ENCODE results near the gene MTHFD1L. TPM values are rescaled to one million over a fixed set of nuclear protein-coding genes. Genes with fewer than 3 reads are reported as not detected.

Gene MTHFD1L
- total RNA-seq, 1 donor from 2014 or later, result 32.5 TPM

DNA sequence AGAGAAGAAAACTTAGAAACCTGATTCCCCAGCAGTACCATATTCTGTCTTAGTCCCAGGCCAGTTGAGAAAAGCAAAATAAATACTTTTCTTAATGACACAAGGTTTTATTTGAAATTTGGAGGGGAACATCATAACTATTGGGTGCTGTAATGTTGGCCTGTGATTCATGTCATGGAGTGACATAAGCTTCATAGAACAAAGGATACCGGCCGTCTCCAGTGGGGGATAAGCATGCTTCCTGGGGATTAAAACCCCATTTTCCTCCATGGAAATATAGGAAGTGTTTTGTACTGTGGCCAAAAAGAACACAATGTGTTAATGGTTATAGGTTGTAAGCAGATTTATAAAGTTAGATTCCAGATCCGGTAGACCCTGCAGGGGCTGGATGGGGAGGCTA is 18.0 kb downstream of the MTHFD1L start:
- H3K27me3 ChIP-seq, result no peaks in the 10 kb centered on the region
- Mint-ChIP-seq H3K4me3 (no peak overlapping the region), H3K27me3 (ENCODE audit: insufficient read depth, low read depth) (no peaks in the 10 kb centered on the region), H3K4me1 (peaks cover 8% of the 10 kb centered on the region), H3K9me3 (no peaks in the 10 kb centered on the region), H3K36me3 (peaks cover 31% of the 10 kb centered on the region), H3K27ac (no peak overlapping the region)
- no peak overlapping the region for H3K27ac ChIP-seq
- H3K36me3 ChIP-seq, result no peaks in the 10 kb centered on the region
- peaks cover 22% of the 10 kb centered on the region for H3K4me1 ChIP-seq
- no peak for DNase-seq (ENCODE audit: low spot score)
- peaks cover 19% of the 10 kb centered on the region for H3K79me2 ChIP-seq (ENCODE audit: low read depth)
- no peak overlapping the region for H3K4me2 ChIP-seq
- H3K9ac ChIP-seq, result no peak overlapping the region
- H3F3A ChIP-seq (ENCODE audit: low read depth), result peaks cover 9% of the 10 kb centered on the region
- H2AFZ ChIP-seq (replicated peaks), result no peak overlapping the region
- no peaks in the 10 kb centered on the region for H4K20me1 ChIP-seq (ENCODE audit: low read depth)
- H3K4me3 ChIP-seq, result no peak overlapping the region
- no peaks in the 10 kb centered on the region for H3K9me3 ChIP-seq (ENCODE audit: low read depth)
- TF ChIP-seq EZH2 (IDR thresholded peaks at IDR 0.05) (no peak), EZH2phosphoT487 (IDR thresholded peaks at IDR 0.05) (no peak)
- TF ChIP-seq, protein P1, sequence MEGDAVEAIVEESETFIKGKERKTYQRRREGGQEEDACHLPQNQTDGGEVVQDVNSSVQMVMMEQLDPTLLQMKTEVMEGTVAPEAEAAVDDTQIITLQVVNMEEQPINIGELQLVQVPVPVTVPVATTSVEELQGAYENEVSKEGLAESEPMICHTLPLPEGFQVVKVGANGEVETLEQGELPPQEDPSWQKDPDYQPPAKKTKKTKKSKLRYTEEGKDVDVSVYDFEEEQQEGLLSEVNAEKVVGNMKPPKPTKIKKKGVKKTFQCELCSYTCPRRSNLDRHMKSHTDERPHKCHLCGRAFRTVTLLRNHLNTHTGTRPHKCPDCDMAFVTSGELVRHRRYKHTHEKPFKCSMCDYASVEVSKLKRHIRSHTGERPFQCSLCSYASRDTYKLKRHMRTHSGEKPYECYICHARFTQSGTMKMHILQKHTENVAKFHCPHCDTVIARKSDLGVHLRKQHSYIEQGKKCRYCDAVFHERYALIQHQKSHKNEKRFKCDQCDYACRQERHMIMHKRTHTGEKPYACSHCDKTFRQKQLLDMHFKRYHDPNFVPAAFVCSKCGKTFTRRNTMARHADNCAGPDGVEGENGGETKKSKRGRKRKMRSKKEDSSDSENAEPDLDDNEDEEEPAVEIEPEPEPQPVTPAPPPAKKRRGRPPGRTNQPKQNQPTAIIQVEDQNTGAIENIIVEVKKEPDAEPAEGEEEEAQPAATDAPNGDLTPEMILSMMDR (IDR thresholded peaks at IDR 0.05), result no peak

DNA sequence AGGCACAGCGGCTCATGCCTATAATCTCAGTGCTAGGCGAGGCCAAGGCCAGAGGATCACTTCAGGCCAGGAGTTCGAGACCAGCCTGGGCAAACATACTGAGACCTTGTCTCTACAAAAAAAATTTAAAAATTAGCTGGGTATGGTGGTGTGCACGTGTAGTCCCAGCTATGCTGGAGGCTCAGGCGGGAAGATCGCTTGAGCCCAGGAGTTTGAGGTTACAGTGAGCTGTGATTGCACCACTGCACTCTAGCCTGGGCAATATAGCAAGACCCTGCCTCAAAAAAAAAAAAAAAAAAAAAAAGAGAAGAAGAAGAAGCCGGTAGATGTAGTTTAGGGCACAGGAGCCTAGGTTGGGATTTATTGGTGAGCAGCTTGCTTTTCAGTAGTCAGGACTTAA is 20.7 kb downstream of the MTHFD1L start:
- Mint-ChIP-seq H3K27me3 (ENCODE audit: insufficient read depth, low read depth) (no peaks in the 10 kb centered on the region), H3K36me3 (peaks cover 16% of the 10 kb centered on the region), H3K9me3 (no peaks in the 10 kb centered on the region), H3K4me1 (peaks cover 8% of the 10 kb centered on the region), H3K4me3 (no peak overlapping the region), H3K27ac (no peak overlapping the region)
- peaks cover 14% of the 10 kb centered on the region for H3K4me1 ChIP-seq
- no peaks in the 10 kb centered on the region for H3K9me3 ChIP-seq (ENCODE audit: low read depth)
- no peak overlapping the region for H3K9ac ChIP-seq
- H3K79me2 ChIP-seq (ENCODE audit: low read depth), result peaks cover 3% of the 10 kb centered on the region
- no peak for TF ChIP-seq EZH2 (IDR thresholded peaks at IDR 0.05)
- no peak for TF ChIP-seq EZH2phosphoT487 (IDR thresholded peaks at IDR 0.05)
- TF ChIP-seq, protein P1 (IDR thresholded peaks at IDR 0.05), result no peak
- no peak overlapping the region for H3K4me2 ChIP-seq
- no peaks in the 10 kb centered on the region for H3K36me3 ChIP-seq
- H3K27ac ChIP-seq, result no peak overlapping the region
- no peak overlapping the region for H3K4me3 ChIP-seq
- no peaks in the 10 kb centered on the region for H4K20me1 ChIP-seq (ENCODE audit: low read depth)
- no peak for DNase-seq (ENCODE audit: low spot score)
- no peaks in the 10 kb centered on the region for H3K27me3 ChIP-seq
- H3F3A ChIP-seq (ENCODE audit: low read depth), result no peaks in the 10 kb centered on the region
- H2AFZ ChIP-seq (replicated peaks), result no peak overlapping the region

DNA sequence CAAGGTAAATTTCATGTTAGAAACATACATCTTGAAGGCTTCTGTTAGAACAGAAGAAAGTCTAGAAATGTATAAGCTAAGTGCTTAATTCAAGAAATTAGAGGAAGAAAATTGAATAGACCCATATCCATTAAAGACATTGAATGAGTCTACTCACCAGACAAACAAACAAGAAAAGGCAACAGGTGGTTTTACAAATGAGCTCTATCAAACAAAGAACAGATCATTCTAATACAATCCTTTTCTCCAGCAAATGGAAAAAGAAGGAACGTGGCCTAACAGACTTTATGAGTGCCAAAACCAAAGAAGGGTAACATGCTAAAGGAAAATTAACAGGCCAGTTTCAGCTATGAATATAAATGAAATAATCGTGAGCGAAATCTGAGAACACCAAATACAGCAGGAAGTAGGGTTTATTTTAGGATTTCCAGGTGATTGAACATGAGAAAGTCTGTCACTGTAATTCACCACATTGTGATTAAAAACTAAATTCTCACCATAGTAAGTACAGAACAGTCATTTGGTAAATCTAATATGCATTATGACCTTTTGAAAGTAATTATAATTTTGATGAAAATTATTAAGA is 22.6 kb downstream of the MTHFD1L start:
- no peak overlapping the region for H3K27ac Mint-ChIP-seq
- no peak overlapping the region for H3K4me3 Mint-ChIP-seq
- H3K9me3 ChIP-seq (ENCODE audit: low read depth), result no peaks in the 10 kb centered on the region
- no peak for DNase-seq (ENCODE audit: low spot score)
- H3K4me1 Mint-ChIP-seq, result no peaks in the 10 kb centered on the region
- H3K9me3 Mint-ChIP-seq, result no peaks in the 10 kb centered on the region
- H3K36me3 ChIP-seq, result no peaks in the 10 kb centered on the region
- no peaks in the 10 kb centered on the region for H3K79me2 ChIP-seq (ENCODE audit: low read depth)
- no peak for TF ChIP-seq EZH2phosphoT487 (IDR thresholded peaks at IDR 0.05)
- no peaks in the 10 kb centered on the region for H3K27me3 Mint-ChIP-seq (ENCODE audit: insufficient read depth, low read depth)
- H4K20me1 ChIP-seq (ENCODE audit: low read depth), result no peaks in the 10 kb centered on the region
- no peaks in the 10 kb centered on the region for H3K27me3 ChIP-seq
- no peak overlapping the region for H3K4me2 ChIP-seq
- no peak overlapping the region for H3K4me3 ChIP-seq
- peaks cover 16% of the 10 kb centered on the region for H3K36me3 Mint-ChIP-seq
- H3K27ac ChIP-seq, result no peak overlapping the region
- no peak overlapping the region for H3K9ac ChIP-seq
- H3F3A ChIP-seq (ENCODE audit: low read depth), result no peaks in the 10 kb centered on the region
- H2AFZ ChIP-seq (replicated peaks), result no peak overlapping the region
- H3K4me1 ChIP-seq, result no peaks in the 10 kb centered on the region

DNA sequence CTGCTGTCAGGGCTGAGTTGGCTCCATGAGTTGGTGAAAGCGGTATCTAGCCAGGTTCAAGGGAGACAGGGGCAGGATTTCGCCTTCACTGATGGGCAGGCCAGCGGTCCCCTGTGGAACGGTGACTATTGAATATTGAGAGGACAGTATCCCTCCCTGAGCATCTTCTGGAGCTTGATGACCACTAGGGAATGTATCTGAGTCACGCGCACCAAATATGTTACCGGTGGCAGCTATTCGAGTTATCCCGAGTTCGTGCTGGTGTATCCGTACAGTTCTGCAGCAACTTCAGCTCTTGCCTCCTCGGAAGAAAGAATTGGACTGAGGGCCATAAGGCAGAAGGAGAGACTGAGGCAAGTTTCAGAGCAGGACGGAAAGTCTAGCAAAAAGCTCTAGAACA is 24.8 kb downstream of the MTHFD1L start:
- H3K9me3 ChIP-seq (ENCODE audit: low read depth), result no peaks in the 10 kb centered on the region
- H3K27me3 Mint-ChIP-seq (ENCODE audit: insufficient read depth, low read depth), result no peaks in the 10 kb centered on the region
- no peak overlapping the region for H3K27ac Mint-ChIP-seq
- no peaks in the 10 kb centered on the region for H3K4me1 ChIP-seq
- no peaks in the 10 kb centered on the region for H3K9me3 Mint-ChIP-seq
- no peak overlapping the region for H3K9ac ChIP-seq
- TF ChIP-seq EZH2 (IDR thresholded peaks at IDR 0.05) (no peak), EZH2phosphoT487 (IDR thresholded peaks at IDR 0.05) (no peak)
- TF ChIP-seq, protein P1 (IDR thresholded peaks at IDR 0.05), result no peak
- H3K4me1 Mint-ChIP-seq, result no peaks in the 10 kb centered on the region
- no peak for DNase-seq (ENCODE audit: low spot score)
- H3K27ac ChIP-seq, result no peak overlapping the region
- no peaks in the 10 kb centered on the region for H3K79me2 ChIP-seq (ENCODE audit: low read depth)
- H3K27me3 ChIP-seq, result no peaks in the 10 kb centered on the region
- H3F3A ChIP-seq (ENCODE audit: low read depth), result no peaks in the 10 kb centered on the region
- no peak overlapping the region for H3K4me3 ChIP-seq
- H3K4me3 Mint-ChIP-seq, result no peak overlapping the region
- H3K4me2 ChIP-seq, result no peak overlapping the region
- no peak overlapping the region for H2AFZ ChIP-seq (replicated peaks)
- H4K20me1 ChIP-seq (ENCODE audit: low read depth), result no peaks in the 10 kb centered on the region
- H3K36me3 ChIP-seq, result no peaks in the 10 kb centered on the region
- peaks cover 12% of the 10 kb centered on the region for H3K36me3 Mint-ChIP-seq
